Anterior cingulate cortex (tissue), 58 donors: ENCODE results near the gene TMEM33.
A peak's percentile ranks its signal among the peaks of the same experiment; 100 is the strongest.
"Not testable (repeated sequence)": the region's sequence is repeated elsewhere in the genome, so short reads cannot be mapped to it uniquely, and the experiment has no call there.

ENCODE experiments used
- DNase-seq, 58 donors: peaks; one replicate each; lab custom pipeline; 2025; lab: John Stamatoyannopoulos, UW

TMEM33 gene

GRCh38 chr4:41934901-41935651 is at the start of gene TMEM33:
Gene TMEM33 (plus strand): TSS chr4:41935429. CDS start chr4:41935485, 56 bp downstream.
- peak; percentile 29 to 91 (median 80) for DNase-seq

DNA sequence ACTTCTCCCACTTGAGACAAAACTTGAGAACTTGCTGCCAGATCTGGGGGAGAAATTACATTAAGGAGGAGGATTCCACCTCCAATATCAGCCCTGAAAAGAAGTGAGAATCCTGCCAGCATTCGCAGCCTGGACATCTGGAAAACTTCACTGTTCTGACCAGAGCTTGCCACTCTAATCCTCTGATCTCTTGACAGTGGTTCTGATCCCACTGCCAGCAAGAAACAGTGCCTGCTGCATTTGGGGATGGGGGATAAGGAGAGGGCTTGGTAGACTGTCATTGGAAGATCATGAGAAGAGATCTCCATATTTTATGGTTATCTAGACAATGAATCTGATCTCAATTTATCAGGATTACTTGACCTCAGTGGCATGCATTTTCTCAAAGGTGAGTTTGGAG is 49.8 kb upstream of the TMEM33 start:
- no peak for DNase-seq

DNA sequence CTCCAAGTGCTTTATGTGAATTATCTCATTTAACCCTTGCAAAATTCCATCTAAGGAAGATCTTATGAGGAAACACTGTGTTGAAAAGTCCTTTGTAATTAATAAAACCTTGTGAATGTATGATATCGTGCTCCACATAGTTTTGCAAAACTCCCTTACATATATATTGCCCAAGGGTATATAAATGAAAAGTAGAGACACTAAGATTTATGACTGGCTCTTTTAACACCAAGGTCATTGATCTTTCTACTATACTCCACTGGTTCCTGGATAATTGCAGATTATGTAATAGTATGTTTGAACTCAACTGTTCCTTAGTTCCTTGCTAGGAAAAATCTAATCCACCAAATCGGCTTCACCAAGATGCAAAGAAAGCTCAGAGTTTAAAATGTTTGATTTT is 48.0 kb upstream of the TMEM33 start:
- DNase-seq: no peak

DNA sequence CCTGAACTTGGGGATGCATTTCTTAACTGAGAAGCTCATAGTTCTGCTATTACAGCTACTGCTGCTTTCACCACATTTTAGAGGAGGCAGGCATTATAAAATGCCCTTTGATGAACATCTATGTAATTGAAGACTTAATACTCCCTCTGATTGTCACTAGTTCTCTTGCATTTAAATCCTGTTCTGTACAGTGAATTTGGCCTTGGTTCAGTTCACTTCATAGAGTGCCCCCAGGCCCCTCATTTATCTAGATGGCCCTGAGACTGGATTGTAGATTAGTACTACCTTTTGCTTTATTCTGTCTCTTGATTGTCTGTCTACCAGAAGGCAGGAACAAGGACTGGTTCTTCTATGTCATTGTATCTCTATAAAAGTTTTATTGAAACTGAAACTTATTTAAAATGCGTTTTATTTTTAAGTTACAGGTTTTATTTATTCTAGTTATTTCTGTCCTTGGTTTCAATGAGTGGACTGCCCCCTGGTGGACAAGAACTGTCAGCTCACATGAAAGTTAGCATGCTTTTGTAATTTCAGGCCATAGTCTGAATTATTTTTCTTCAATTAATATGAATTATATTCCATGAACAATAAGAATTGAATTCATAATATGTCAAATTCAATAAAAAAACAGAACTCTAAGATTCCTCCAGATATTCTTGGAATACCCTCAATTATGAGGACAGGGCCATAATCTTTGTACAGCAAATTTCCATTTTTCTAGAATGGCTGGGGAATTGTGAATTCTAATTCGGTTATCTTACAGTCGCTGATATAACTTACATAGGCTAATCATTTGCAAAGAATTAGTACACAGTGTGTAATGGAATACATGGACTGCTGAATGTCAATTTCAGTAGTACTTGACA is 47.2 kb upstream of the TMEM33 start:
- DNase-seq: peak in 14 of 58 donors; percentile 3 to 72 (median 16)

GRCh38 chr4:41888687-41889074 is 46.5 kb upstream of the TMEM33 start:
- DNase-seq: no peak

DNA sequence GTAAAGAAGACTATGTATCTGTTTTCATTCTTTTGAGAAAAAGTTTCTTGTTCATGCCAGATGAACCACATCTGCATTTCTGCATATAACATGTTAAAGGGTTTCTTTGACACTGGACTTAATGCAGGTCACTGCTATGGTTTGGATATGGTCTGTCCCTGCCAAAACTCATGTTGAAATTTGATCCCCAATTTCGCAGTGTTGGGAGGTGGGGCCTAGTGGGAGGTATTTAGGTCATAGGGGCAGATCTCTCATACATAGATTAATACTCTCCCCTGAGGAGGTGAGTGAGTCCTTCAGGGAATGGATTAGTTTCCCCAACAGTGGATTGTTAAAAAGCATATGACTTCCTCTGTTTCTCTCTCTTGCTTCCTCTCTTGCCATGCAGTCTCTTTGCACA is 45.9 kb upstream of the TMEM33 start:
- DNase-seq: no peak

GRCh38 chr4:41890085-41890484 is 45.1 kb upstream of the TMEM33 start:
- DNase-seq: no peak

DNA sequence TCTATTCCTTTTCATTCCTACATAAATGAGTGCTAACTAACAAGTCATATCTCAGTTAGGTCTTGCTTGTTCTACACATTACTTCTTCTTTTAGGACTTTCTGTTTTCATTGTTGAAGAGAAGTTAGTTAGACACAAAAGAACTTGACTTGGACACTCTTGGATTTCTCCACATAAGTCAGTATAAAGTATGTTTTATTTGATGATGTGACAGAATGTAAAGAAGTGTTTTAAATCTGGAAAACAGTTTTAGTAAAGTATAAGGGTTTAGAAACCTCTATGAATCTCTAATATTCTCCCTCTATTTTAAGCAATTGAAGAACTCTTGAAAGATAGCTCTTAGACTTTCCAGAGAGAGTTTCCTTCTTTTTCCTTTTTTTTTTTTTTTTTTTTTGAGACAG is 38.6 kb upstream of the TMEM33 start:
- no peak for DNase-seq

- DNase-seq: no peak
Observed at GRCh38 chr4:41897698-41898097, 37.5 kb upstream of the TMEM33 start.

DNA sequence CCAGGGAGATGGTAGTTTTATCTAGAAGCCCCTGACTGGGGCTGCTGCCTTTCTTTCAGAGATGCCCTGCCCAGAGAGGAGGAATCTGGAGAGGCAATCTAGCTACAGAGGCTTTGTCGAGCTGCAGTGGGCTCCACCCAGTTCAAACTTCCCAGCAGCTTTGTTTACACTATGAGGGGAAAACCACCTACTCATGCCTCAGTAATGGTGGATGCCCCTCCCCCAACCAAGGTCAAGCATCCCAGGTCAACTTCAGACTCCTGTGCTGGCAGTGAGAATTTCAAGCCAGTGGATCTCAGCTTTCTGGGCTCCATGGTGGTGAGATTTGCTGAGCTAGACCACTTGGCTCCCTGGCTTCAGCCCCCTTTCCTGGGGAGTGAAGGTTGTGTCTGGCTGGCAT is 26.1 kb upstream of the TMEM33 start:
- DNase-seq: not testable (repeated sequence)

DNA sequence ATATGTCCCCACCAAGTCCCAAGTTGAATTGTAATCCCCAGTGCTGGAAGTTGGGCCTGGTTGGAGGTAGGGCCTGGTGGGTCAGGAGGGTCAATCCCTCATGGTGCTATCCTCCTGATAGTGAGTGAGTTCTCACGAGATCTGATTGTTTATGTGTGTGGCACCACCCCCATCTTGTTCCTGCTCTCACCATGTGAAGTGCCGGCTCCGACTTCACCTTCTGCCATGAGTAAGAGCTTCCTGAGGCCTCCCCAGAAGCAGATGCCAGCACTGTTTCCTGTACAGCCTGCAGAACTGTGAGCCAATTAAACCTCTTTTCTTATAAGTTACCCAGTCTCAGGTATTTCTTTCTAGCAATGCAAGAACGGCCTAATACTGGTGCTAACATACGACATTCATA is 22.7 kb upstream of the TMEM33 start:
- no peak for DNase-seq

DNA sequence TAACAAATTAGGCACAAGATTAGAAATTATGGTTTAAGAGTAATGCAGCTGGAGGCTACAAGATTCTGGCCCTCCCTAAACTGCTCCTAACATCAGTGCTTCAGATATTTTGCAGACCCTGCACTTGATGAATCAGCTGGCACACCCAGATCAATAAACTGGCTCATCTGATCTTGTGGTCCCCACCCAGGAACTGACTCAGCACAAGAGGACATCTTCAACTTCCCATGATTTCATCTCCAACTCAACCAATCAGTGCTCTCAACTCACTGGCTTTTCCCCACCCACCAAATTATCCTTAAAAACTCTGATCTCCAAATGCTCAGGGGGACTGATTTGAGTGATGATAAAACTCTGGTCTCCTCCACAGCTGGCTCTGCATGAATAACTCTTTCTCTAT is 21.7 kb upstream of the TMEM33 start:
- no peak for DNase-seq

GRCh38 chr4:41918278-41918677 is 17.0 kb upstream of the TMEM33 start:
- DNase-seq: no peak

- DNase-seq: not testable (repeated sequence)
Observed at GRCh38 chr4:41920416-41920815, 14.8 kb upstream of the TMEM33 start.

DNA sequence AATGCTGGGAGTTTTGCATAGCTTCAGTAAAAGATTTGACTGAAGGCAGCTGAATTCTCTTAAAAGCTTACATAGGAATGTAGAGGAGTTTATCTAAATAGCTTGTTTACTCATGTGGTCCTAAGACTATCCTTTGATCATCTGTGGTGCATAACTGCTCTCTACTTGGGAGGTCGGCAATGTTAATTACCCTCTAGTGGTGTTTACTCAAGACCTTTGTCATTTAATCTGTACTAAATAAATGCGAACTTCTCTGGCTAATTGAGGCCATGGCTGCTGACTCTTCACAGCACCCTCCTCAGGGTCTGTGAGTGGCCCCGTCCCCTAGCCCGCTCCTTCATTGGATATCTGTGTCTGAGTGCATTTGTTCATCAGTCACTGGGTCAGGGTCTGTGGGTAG is 13.8 kb upstream of the TMEM33 start:
- no peak for DNase-seq

GRCh38 chr4:41927796-41928499 is 7.3 kb upstream of the TMEM33 start:
- DNase-seq: no peak

DNA sequence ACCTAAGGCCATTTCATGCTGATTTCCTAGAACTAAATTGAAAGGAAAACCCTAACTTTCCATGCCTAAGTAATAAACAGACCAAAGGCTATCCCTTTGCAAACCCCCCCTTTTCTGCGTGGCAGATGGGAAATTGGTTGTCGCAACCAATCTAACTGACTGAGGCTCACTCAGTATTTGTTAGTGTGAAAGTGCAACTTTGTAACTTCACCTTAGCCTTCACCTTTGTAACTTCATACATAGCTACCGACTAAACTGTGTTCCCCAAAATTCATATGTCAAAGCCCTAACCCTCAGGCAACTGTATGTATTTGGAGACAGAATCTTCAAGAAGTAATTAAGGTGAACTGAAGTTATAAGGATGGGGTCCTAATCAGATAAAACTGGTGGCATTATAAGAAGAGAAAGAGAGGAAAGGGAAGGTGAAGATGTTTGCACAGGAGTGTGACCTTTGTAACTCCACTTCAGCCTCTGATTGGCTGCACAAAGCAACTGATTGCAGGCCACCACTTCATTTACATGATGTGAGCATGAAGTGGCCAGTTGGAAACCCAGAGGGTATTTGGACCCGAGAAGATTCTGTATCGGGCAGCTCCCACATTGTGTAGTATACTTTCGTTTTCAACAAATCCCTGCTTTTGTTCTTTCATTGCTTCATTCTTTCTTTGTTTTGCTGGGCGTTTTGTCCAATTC is 4.9 kb upstream of the TMEM33 start:
- DNase-seq: peak in 4 of 58 donors; percentile 4 to 17 (median 12)

DNA sequence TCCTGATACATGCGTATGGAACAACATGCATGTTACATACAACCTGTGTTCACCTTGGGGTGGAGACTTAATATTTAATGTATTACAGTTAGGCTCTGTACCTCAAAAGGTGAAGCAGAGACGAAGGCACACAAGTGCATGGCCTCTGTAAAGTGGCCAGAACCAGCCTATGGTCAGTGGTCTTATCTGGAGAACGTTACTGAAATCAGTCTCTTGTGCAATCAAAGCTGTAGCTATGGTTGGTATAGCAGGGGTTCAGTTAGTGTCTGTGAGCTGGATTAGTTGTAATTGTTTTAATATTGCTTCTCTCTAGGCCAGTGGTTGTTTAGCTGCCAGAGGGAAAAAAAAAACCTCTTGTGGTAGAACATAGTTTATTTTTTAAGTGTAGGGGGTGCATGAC is 2.2 kb upstream of the TMEM33 start:
- DNase-seq: no peak

DNA sequence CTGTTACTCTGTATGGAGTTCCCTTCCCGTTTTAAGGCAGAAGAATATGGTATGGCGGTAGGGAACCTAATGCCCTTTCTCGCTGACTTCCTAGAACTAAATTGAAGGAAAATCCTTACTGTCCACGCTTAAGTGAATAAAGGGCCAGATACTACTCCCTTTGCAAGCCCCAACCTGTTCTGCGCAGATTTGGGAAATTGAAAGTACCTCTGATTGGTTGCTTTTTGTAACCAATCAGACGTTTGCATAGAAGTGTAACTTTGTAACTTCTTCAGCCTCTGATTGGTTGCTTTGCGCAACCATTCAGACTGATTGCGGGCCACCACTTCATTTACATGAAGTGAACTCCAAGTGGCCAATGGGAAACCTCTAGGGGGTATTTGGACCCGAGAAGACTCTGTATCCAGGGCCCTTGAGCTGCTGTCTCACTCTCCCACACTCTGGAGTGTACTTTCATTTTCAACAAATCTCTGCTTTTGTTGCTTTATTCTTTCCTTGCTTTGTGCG is 1.2 kb upstream of the TMEM33 start:
- DNase-seq: no peak

DNA sequence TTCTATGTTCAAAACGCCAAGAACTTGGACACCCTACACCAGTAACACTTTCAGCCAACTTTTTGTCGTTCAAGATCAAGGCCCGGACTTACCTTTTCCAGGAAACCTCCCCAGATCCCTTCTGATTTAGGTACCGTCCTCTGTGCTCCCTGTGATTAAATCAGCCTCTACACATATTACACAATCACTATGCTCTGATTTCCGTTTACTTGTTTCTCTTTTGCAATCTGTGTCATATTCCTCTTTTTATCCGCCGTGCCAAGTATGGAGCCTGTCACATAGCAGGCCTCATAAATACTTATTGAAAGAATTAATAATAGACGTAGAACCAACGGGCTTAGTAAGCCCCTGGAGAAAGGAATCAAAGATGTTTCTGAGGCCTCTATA is 722 bp upstream of the TMEM33 start:
- no peak for DNase-seq
